Stimulated activated CD4-positive, alpha-beta T cell treated with anti-CD3 and anti-CD28 coated beads, TNF-alpha, amount 100 ng/mL, for 48 hours (primary cell): ENCODE measurements around the gene MLXIP.
"Not testable (repeated sequence)": the region's sequence is repeated elsewhere in the genome, so short reads cannot be mapped to it uniquely, and the experiment has no call there.

ENCODE experiments used
- DNase-seq, 3 donors: peaks; one replicate each; pipeline ENCODE4 v3.0.0-alpha.2; 2020; ENCODE audit warnings: low read depth in 3 of 3

MLXIP gene

DNA sequence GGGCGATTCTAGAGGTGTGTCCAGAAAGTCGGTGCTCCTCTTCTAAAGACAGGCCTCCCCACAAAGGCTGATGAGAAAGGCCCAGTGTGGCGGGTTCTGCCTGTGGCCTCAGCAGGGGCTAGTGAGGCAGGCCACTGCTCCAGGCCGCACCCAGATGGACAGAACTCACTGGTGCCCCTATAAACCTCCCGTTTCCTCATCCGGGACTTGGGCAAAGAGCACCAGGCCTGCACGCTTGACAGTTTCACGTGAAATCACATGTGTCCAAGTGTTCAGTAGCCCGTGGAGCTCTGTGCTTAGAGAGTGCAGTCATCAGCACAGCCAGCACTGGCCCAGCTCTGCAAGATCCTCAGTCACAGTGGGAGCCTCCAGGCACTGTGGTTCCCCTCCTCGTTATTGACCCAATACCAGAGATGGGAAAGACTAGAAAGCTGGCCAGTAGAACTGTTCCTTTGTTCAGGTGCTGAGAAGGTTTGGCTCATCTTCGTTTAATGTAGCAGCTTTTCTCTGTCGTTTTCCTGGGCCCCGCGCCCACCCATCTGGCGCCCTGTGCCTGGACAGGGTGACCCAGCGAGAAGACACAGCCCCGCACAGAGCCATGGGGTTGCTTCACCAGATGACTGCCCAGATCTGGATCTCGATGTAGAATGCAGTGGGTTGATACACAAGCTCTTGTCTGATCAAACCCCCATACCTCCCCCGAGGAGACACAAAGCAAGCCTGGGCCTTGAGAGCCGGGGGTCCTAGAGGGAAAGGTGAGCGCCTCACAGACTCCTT is 69.1 kb downstream of the MLXIP start:
- no peak for DNase-seq

DNA sequence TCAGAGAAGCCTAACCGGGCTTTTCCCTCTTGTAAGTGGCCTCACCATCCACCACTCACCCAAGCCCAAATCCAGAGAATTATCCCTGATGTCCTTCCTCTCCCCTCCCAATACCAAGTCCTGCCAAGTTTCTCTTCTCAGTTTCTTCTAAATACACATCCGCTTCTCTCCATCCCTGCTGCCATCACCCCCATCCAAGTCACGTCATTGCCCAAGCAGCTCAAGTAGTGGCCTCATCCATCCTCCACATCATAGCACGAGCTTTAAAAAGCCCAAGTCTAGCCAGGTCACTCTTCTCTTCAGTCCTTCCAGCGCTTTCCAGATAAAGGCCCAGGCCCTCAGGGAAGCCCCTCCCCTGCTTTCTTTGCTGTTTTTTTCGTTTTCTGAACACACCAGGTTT is 70.1 kb downstream of the MLXIP start:
- DNase-seq = no peak

DNA sequence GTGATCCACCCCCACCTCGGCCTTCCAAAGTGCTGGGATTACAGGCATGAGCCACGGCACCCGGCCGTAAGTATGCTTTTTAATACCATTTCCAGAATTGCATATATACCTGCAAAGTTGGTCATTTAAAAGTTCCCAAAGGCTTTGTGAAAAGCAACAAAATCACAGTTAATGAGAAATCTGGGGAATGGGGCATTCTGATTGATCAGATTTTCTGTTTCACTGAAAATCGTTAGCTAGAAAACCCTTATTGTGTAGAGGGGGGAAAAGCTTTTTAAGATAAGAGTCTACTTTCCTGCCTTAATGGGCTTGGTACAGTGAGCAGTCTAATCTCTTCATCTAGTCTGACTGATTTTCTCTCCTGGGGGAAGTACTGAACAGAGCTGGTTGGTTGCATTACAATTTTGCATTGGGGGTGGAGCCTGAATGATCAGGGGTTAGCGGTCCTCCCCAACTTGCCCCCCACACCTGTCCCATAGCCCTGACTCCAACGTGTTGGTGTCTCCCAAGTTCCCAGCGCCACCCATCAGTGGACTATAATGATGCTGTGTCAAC is 71.6 kb downstream of the MLXIP start:
- no peak for DNase-seq

DNA sequence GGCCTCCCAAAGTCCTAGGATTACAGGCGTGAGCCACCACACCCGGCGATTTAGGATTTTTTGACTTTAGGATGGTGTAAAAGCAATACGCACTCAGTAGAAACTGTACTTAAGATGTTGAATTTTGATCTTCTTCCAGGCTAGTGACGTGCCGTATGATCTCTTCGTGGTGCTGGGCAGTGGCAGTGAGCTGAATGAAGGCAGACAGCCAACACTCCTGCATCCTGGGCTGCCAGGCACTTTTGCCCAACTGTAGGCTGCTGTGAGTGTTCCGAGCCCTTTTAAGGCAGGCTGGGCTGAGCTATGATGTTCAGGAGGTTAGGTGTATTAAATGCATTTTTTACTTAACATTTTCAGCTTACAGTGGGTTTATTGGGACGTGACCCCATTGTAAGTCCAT is 74.2 kb downstream of the MLXIP start:
- no peak for DNase-seq

DNA sequence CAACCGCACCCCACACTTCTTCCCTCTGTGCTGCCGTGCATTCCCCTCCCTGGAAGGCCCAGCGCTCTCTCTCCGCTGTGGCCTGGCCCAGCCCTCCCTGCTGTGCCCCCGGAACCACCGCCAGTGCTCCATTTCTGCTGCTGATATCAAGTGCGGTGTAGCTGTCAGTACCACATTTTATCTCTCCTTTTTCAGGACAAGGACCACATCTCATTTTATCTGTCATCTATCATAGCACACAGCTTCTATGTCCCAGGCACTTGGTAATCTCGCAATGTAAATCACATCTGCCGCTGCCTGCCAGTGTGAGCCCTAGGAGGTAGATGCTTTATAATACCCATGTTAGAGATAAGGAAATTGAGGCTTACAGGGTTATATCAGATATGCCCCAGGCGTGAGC is 77.1 kb downstream of the MLXIP start:
- no peak for DNase-seq

DNA sequence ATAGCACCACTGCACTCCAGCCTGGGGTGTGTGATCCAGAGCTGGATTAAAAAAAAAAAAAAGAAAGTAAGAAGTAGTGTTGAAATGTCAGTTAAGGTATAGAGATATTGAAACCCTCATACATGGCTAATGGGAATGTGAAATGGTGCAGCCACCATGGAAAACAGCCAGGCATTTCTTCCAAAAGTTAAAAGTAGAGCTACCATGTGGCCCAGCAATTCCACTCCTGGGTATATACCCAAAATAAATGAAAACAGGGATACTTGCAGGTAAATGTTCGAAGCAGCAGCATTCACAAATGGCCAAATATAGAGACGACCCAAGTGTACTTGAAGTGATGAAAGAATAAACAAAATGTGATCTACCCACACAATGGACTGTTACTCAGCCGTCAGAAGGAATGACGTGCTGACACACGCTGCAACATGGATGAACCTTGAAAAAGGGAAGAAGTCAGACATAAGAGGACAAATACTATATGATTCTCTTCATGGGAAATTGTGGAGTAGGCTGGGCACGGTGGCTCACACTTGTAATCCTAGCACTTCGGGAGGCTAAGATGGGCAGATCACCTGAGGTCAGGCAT is 80.2 kb downstream of the MLXIP start:
- DNase-seq = no peak

DNA sequence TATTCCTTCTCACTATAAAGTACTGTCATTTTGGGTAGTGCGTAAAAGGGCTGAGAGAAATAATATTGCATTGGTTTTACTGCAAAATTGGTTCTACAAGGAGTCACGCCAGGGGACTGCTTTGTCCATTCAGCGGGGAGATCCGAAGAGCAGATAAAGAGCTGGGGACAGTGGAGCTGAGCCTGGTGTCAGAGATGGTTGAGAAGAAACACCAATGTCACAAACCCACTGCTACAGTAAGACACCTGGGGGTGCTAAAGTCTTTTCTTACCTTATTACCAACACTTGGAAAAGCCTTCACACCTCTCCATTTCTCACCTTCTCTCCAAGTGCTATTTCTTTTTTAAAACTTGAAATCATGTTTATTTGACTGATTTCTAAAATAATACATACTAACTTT is 81.3 kb downstream of the MLXIP start:
- no peak for DNase-seq

DNA sequence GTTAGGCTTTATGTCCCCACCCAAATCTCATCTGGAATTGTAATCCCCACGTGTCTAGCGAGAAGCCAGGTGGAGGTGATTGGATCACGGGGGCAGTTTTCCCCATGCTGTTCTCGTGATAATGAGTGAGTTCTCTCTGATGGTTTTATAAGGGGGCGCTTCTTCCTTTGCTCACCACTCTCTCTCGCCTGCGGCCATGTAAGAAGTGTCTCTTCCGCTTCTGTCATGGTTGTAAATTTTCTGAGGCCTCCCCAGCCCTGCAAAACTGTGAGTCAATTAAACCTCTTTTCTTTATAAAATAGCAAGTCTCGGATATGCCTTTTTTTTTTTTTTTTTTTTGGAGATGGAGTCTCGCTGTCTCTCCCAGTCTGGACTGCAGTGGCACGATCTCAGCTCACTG is 82.2 kb downstream of the MLXIP start:
- DNase-seq = no peak

DNA sequence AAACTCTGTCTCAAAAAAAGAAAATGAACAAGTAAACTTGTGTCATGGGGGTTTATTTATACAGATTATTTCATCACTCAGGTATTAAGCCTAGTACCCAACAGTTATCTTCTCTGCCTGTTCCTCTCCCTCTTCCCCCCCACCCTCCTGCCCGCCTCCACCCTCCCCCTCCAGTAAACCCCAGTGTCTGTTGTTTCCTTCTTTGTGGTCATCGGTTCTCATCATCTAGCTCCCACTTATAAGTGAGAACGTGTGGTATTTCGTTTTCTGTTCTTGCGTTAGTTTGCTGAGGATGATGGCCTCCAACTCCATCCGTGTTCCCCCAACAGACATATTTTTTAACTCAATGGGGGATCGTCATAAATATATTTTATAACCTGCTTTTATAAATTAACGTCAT is 83.1 kb downstream of the MLXIP start:
- DNase-seq = no peak

DNA sequence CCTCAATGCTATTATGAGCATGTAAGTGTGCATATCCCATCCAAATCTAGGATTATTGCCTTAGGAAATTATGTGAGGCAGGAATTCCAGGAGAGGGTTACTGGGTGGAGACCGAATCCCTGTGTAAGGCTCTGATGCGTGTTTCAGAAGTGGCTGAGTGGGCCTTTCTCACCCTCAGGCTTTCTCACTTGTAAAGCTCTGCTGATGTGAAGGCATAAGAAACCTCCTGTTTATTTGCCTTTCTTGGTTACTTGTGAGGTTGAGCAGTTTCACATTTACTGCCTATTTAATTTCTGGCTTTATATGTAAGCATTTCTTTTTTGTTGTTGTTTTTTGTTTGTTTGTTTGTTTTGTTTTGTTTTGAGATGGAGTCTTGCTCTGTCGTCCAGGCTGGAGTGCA is 84.4 kb downstream of the MLXIP start:
- DNase-seq = no peak

DNA sequence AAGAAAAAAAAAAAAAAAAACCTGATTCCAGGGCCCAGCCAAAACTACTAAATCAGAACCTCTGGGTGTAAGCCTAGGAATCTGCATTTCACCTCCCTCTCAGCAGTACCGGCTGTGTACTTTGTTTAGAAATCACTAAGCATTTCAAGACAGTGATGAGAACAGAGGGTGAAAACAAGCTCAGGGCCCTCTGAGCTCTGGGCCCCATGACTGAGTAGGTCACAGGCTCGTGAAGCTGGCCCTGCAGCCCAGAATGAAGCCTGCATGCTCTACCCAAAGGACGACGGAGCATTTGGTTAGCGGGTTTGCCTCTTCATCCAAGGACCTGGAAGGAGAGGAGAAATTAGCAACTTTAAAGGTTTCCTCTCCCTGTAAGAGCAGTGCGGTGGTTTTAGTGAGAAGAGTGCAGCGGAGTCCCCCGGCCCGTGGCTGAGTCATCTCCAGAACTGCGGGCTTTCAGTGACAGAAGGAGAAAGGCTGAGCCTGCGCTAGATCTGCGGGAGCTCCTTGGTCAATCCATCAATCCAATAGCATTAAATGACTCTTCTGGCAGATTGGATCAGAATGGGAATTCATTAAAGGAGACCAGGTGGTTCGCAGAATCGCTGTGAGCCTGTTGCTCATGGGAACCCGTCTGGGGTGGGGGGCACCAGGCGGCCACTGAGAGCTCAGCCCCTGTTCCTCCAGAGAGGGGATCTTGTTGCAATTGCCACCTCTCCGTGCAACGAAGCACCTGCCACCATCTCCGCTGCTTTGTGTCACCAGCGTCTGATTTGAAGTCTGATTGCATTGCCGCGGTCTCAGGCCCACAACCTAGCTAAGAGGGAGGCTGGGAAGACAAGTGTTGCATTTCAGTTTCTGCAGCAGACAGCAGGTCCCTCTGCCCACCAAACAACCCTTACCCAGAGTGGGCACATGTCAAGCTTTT is 88.1 kb downstream of the MLXIP start:
- DNase-seq = peak; percentile 23 to 48 (median 37)

DNA sequence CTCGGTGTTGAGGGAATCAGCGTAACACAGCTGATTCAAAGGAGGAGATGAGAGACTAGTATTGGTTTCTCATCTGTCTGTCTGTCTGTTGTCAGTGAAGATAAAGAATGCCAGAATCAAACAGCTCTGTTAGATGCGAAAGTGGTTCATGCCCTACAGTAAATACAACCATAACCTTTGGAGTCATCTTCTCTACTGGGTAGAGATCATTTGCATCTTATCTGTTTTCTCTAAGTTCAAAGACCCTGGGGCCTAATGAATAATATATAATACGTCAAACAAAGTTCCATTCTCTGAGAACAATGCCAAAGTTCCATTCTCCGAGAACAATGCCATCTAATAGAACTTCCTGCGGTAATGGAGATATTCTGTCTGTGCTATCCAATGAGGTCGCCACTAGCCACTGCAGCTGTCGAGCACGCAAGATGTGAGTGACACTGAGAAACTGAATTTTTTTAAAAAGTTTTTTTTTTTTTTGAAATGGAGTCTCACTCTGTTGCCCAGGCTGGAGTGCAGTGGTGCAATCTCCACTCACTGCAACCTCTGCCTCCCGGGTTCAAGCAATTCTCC is 88.9 kb downstream of the MLXIP start:
- DNase-seq = no peak

DNA sequence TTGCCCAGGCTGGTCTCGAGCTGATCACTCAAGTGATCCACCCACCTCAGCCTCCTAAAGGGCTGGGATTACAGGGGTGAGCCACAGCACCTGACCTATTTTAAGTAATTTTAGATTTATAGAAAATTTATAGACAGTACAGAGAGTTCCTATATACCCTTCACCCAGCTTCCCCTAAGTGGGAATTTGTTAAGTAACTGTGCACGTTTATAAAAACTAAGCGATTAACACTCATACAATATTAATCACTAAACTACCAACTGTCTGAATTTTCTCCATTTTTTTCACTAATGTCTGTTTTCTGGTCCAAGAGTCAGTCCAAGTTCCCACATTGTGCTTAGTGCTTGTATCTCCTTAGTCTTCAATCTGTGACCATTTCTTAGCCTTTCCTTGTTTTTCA is 89.9 kb downstream of the MLXIP start:
- no peak for DNase-seq

DNA sequence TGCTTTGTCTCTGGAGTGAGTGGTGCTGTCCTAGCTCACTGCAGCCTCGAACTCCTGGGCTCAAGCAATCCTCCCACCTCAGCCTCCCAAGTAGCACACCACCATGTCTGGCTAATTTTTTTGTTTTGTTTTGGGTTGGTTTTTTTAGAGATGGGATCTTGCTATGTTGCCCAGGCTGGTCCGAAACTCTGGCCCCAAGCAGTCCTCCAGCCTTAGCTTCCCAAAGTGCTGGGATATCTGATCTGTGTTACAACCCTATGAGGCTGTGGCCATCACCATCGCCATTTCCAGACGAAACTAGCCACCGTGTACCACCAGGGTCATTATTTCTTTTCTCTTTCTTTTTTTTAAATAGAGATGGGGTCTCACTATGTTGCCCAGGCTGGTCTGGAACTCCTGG is 92.8 kb downstream of the MLXIP start:
- no peak for DNase-seq

DNA sequence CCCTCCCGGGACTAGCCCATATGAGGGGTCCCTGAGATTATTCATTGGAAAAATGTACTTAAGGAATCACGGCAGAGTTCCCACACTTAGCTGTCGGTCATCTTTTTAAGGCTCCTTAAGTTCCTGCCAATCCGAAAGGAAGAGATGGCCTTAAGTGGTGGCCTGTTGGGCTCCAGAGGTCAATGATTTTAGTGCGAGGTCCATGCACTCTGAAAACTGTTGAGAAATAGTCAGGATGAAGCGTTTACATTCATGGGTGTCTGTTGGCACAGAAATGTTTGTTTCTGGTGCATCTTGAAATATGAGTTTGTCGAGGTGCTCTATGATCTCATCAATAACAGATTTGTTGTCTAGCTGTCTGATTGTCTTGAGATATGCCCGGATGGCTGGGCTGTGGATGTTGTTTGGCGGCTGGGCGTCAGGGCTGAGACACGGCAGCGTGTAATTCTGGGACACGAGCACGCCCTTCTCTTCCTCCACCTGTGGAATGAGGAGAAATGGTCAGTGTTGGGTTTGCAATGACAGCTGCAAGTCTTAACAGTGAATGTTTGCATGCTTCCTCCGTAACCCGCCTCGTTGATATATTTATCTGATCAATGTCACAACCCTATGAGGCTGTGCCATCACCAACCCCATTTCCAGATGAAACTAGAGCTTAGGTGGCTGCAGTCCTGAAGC is 93.8 kb downstream of the MLXIP start:
- no peak for DNase-seq

DNA sequence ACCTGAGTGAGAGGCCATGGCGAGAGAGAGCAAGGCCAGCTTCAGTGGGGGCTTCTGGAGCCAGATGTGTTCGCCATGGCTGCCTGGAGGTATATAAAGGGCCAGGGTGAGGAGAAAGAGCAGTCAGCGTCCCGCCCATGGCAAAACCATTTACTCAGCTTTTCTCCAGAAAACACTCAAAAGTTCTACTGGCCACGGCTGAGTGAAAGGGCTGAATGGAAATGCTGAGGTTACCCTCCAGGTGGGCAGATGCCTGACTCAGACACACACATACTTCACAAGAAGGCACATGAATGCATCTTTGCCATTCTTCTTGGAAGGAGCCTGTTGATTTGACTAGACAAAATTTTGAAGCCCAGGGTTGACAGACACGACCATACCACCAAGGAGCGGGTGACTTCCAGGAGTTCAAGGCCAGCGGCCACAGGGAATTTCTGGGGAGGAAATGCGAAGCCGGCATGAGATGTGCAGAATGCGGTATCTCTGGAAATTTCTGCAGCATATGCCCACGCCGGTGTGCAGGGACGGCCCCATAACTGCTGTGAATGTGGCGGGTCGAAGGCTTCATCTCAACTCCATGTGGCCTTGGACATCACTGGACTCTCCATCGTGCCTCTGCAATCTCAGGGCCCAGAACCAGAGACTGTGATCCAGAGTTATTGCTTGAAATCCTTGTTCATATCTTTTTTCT is 95.7 kb downstream of the MLXIP start, which contains the start of gene IL31:
Gene IL31, minus strand, starts transcription at position 67 of the 691 bp plus-strand sequence. Its CDS starts 49 bp downstream, at position 18.
- peak; percentile 23 to 36 (median 29) for DNase-seq

DNA sequence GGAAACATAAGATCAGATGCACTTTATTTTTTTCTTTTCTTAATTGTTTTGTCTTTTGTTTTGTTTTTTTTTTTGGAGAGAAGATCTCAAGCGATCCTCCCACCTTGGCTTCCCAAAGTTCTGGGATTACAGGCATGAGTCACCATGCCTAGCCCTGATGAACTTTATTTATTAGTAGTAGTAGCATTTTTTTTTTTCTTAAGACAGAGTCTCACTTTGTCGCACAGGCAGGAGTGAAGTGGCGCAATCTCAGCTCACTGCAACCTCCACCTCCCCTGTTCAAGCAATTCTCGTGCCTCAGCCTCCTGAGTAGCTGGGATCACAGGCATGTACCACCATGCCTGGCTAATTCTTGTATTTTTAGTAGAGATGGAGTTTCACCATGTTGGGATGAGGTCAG is 97.9 kb downstream of the MLXIP start:
- DNase-seq = not testable (repeated sequence)

DNA sequence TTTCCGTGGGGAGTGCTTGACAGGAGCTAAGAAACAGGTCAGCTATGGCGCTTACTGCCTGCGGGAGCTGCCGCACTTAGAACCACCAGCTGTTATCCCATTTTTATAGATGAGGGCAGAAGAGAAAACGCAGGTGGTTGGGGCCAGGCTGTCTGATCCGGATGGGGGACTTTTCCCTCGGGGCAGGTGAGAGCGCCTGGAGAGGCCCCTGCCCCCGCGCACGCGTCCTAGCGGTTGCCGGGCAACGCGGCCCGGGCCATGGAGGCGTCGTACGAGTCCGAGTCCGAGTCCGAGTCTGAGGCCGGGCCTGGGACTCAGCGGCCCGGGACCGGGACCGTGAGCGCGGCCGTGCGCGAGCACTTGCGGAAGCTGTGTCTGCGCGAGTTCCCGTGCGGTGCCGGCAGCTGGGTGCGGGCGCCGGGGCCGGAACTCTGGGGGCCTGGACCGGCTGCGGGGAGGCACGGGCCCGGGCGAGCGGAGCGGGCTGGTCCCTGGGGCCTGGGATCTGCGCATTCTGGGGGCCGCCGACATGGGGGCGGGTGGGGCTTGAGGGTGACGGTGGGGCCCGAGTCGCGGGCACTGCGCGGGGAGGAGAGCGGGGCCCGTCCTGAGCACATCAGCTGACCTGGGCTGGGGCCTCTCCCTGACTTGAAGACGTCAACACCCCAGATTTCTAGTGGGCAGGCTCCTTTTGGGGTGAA is 104.5 kb downstream of the MLXIP start, which contains the start of gene LRRC43:
Gene LRRC43, plus strand, starts transcription at position 237 of the 701 bp plus-strand sequence. Its CDS starts 22 bp downstream, at position 259.
- no peak for DNase-seq

DNA sequence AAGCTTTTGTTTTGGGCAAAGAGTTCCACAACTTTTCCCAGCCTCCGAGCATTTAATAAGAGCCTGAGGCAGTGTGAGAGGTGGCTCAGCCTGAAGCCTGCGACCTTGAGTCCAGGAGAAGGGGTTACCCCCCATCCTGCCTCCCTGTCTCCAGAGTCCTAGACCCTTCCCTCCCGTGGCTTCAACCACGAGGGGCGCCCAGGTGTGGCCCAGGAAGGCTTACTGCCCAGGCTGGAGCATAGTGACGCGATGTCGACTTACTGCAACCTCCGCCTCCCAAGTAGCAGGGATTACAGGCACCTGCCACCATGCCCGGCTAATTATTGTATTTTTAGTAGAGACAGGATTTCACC is 105.0 kb downstream of the MLXIP start:
- no peak for DNase-seq

DNA sequence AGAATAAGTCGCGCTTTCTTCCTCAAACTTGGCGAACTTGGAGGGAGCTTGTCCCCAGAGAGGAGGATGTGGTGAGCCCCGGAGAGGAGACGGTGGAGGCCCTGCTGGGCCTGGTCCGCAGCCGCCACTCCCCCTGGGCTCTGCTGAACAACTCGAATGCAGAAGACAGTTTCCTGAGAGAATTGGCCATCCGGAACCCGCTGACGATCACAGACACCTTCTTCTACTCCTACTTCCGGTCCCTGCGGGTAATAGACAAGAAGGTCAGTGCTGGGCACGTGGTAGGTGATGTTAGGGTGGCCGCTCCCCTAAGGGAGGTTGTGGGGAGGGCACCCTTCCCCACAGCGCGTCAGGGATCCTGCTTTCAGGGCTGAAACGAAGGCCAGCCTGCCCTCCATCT is 106.0 kb downstream of the MLXIP start:
- DNase-seq = no peak
